Measurements from ENCODE around the gene MRPL33. TPM values are rescaled to one million over a fixed set of nuclear protein-coding genes. Genes with fewer than 3 reads are reported as not detected.

Gene MRPL33
- 100 to 1,000 TPM; 109 to 130 (median 116) TPM for total RNA-seq

DNA sequence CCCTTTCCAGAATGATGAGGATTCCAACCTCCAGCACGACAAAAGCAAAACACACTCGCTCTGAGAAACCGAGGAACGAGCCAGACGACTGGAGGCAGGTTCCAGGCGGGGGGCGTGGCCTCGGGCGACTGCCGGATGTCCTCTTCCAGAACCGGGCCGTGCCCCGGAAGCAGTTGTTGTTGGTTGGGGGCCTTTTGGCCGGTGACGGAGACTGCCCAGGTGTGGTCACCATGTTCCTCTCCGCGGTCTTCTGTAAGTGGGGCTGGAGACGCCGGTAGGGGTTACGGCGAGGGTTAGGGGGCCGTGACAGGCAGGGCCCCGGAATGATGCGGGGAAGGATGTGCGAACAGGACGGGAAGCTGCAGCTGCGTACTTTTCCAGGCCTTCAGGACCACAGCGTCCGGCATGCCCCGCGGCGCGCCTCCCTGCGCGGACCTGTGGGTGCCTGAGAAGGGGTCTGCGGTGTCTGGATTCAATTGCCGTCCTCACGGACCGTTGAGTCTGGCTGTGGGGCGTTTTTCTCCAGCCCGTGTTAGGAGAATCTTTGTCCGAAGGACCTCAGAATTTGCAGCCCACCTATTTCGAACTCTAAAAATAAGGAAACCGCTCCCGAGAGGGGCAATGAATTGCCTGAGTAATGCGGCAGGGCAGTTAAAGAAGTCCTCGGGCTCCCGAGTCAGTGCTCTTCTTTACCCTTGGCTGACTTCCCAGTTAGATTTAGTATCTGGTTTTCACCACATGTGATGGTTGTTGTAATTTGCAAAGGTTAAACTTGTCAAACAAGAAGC is at the start of gene MRPL33:
TSS of gene MRPL33 (plus strand) at position 172 of the 788 bp plus-strand sequence. CDS start at position 231, 59 bp downstream.
- no peak for TF ChIP-seq CTCF (IDR thresholded peaks at IDR 0.05)
- peak; percentile 91 for DNase-seq (ENCODE audit: low spot score)
- peak; percentile 90 for ATAC-seq (ENCODE audit: low FRiP score)

- ATAC-seq (ENCODE audit: low FRiP score) = no peak
Measured at GRCh38 chr2:27721884-27722485, 49.5 kb upstream of the MRPL33 start.

GRCh38 chr2:27723372-27724144 is 48.0 kb upstream of the MRPL33 start:
- no peak for DNase-seq (ENCODE audit: low spot score)
- peak; percentile 59 for ATAC-seq (ENCODE audit: low FRiP score)
- peak in 1 of 3 donors; percentile 41 for TF ChIP-seq CTCF (IDR thresholded peaks at IDR 0.05)

More at GRCh38 chr2:27721884-27722485, 49.5 kb upstream of the MRPL33 start:
- TF ChIP-seq CTCF (IDR thresholded peaks at IDR 0.05) = no peak
- no peak for DNase-seq (ENCODE audit: low spot score)

DNA sequence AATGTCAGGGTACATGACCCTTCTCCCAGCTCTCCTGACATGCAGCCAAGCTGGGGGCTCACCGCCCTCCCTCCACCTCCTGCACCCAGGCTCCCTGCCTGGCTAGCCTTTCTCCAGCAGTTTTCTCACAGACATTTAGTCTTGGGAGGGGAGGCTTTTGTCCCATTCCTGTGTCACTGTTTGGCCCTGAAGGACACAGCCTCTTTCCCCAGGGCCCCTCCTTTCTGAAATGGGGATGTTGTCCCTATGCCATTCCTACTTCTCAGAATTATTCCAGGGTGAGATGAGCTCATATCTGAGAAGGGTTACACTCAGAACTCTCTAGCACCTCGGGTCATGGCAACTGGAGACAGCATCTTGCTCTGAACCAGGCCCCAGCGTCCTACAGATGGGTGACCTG is 47.3 kb upstream of the MRPL33 start:
- no peak for TF ChIP-seq CTCF (IDR thresholded peaks at IDR 0.05)
- ATAC-seq (ENCODE audit: low FRiP score) = no peak

GRCh38 chr2:27724905-27725701 is 46.4 kb upstream of the MRPL33 start:
- no peak for TF ChIP-seq CTCF (IDR thresholded peaks at IDR 0.05)
- ATAC-seq (ENCODE audit: low FRiP score) = no peak
- no peak for DNase-seq (ENCODE audit: low spot score)

More for the DNA sequence above, 47.3 kb upstream of the MRPL33 start:
- DNase-seq (ENCODE audit: low spot score) = no peak

- TF ChIP-seq CTCF (IDR thresholded peaks at IDR 0.05) = no peak
- ATAC-seq (ENCODE audit: low FRiP score) (no peak), DNase-seq (ENCODE audit: low spot score) (no peak)
Measured at GRCh38 chr2:27727257-27727656, 44.3 kb upstream of the MRPL33 start.

Measured in omental fat pad (tissue), 4 donors.